Upper lobe of left lung (tissue), 6 donors: ENCODE measurements around the gene PTPDC1. TPM values are rescaled to one million over a fixed set of nuclear protein-coding genes. Genes with fewer than 3 reads are reported as not detected.

Source experiments
- ATAC-seq, 2 donors: fragments of 200-7000 bp; cut with Tn5 transposase; one replicate each; pipeline ENCODE4 v1.9.1; 2022; ENCODE audit warnings: mild to moderate bottlenecking in 2 of 2, moderate library complexity in 2 of 2; ENCODE audit not compliant: low FRiP score in 2 of 2
- DNase-seq, 2 donors: peaks; one replicate each; pipeline ENCODE4 v3.0.0-alpha.2; 2019 to 2020
- H3K27ac ChIP-seq, 4 donors: fragments of 200-600 bp; sonication (generic); one replicate each; pipeline ENCODE4 v1.5.1; 2016 to 2019
- H3K27me3 ChIP-seq, 4 donors: fragments of 200-600 bp; sonication (generic); one replicate each; pipeline ENCODE4 v1.5.1; 2017 to 2019
- H3K36me3 ChIP-seq, 4 donors: fragments of 200-600 bp; sonication (generic); one replicate each; pipeline ENCODE4 v1.5.1; 2016 to 2019
- H3K4me1 ChIP-seq, 4 donors: fragments of 200-600 bp; sonication (generic); one replicate each; pipeline ENCODE4 v1.5.1; 2018 to 2019
- H3K4me3 ChIP-seq, 4 donors: fragments of 200-600 bp; sonication (generic); one replicate each; pipeline ENCODE4 v1.5.1; 2017 to 2019; ENCODE audit warnings: mild to moderate bottlenecking in 2 of 4, moderate library complexity in 1 of 4
- H3K9me3 ChIP-seq, 4 donors: fragments of 200-600 bp; sonication (generic); one replicate each; pipeline ENCODE4 v1.5.1; 2018 to 2019
- CTCF ChIP-seq, 6 experiments: fragments of 450-650 bp in 4 of 6; fragments of 200-600 bp in 2 of 6; sonication (generic) in 2 of 6; IDR thresholded peaks; one replicate each; pipeline ENCODE4 v1.5.1; 2016 to 2019; ENCODE audit warnings: antibody characterized with exemption in 6 of 6
- EP300 ChIP-seq, 4 donors: sonication (generic); formaldehyde crosslinking; IDR thresholded peaks; one replicate each; pipeline ENCODE4 v1.5.1; 2017; ENCODE audit warnings: antibody characterized with exemption in 4 of 4, control low read depth in 2 of 4
- POLR2A ChIP-seq, 4 donors: fragments of 450-650 bp; IDR thresholded peaks; one replicate each; pipeline ENCODE4 v1.5.1; 2016 to 2017; ENCODE audit warnings: antibody characterized with exemption in 4 of 4, mild to moderate bottlenecking in 2 of 4
- POLR2AphosphoS5 ChIP-seq, 2 donors: sonication (generic); formaldehyde crosslinking; IDR thresholded peaks; one replicate each; pipeline ENCODE4 v1.5.1; 2017; ENCODE audit warnings: antibody characterized with exemption in 2 of 2
- WGBS, 2 donors: methylation state at CpG; one replicate each; pipeline ENCODE4 v1.1.5; 2017 to 2018; 5-methylcytosine and 5-hydroxymethylcytosine counted together
- total RNA-seq, 6 donors: library from RNA; depleted of rRNA in 4 of 6; stranded (reverse); fragments of >200 nt in 4 of 6; gene quantifications; one replicate each; pipeline versions ENCODE4 v1.1.0 to v1.2.1, GENCODE V29; 2016 to 2021
- donor health status: DM: no; HTN: no; CAD: no; lungs with moderate emphysema.
- donor health status: DM: no; HTN: yes; CAD: no; lungs with severe emphysema.

The PTPDC1 gene
- total RNA-seq, 6 donors from 2014 or later = 9.0 to 24.5 (median 16.6) TPM

DNA sequence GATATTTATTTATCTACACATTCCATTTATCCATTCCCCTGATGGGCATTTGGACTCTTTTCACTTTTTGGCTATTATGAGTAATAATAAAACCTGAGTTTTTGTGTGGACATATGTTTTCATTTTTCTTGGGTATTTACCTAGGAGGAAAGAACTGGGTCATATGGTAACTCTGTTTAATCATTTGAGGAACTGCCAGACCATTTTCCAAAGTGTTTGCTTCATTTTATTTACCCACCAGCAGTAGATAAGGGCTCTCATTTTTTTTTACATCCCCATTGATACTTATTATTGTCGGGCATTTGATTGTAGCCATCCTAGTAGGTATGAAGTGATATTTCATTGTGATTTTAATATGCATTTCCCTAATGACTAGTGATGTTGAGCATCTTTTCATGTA, 7.7 kb upstream of the PTPDC1 start:
- no peaks in the 10 kb centered on the region for H3K27me3 ChIP-seq
- peaks cover 0 to 7% (median 2%) of the 10 kb centered on the region in 4 donors for H3K4me1 ChIP-seq
- no peaks in the 10 kb centered on the region for H3K9me3 ChIP-seq
- WGBS, 2 donors = 65 to 75% methylated on average over 1 of the region's 1 CpG
- no peaks in the 10 kb centered on the region for H3K36me3 ChIP-seq
- TF ChIP-seq CTCF (IDR thresholded peaks at IDR 0.05) = no peak
- no peak for TF ChIP-seq POLR2A (IDR thresholded peaks at IDR 0.05)
- TF ChIP-seq EP300 (IDR thresholded peaks at IDR 0.05) = no peak
- no peak for TF ChIP-seq POLR2AphosphoS5 (IDR thresholded peaks at IDR 0.05)
- no peak for DNase-seq
- no peak overlapping the region for H3K27ac ChIP-seq
- ATAC-seq = no peak
- H3K4me3 ChIP-seq = no peak overlapping the region

DNA sequence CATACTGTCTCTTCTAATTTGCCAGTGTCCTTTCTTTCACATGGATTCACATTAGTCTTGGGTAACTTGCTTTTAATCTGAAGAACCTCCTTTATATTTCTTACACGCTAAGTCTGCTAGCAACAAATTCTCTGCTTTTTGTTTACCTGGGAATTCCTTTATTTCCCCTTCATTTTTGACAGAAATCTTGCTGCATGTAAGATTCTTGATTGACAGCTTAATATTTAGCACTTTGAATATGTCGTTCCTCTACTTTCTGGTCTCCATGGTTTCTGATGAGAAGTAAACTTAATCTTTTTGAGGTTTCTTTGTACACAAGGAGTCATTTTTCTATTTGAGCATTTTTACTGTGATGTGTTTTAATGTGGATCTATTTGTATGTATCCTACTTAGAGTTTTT, 6.2 kb upstream of the PTPDC1 start:
- Histone ChIP-seq H3K4me1 (peaks cover 2 to 15% (median 6%) of the 10 kb centered on the region in 4 donors), H3K36me3 (no peaks in the 10 kb centered on the region), H3K27ac (no peak overlapping the region), H3K9me3 (no peaks in the 10 kb centered on the region), H3K27me3 (no peaks in the 10 kb centered on the region), H3K4me3 (no peak overlapping the region)
- DNase-seq (no peak), ATAC-seq (no peak)
- TF ChIP-seq CTCF (IDR thresholded peaks at IDR 0.05) (no peak), POLR2AphosphoS5 (IDR thresholded peaks at IDR 0.05) (no peak), POLR2A (IDR thresholded peaks at IDR 0.05) (no peak)
- 72 to 94% methylated on average over 2 of the region's 2 CpGs for WGBS, 2 donors

- Histone ChIP-seq H3K36me3 (no peaks in the 10 kb centered on the region), H3K27me3 (no peaks in the 10 kb centered on the region), H3K9me3 (no peaks in the 10 kb centered on the region), H3K27ac (no peak overlapping the region), H3K4me1 (peaks cover 2 to 15% (median 6%) of the 10 kb centered on the region in 4 donors), H3K4me3 (no peak overlapping the region)
- ATAC-seq (no peak), DNase-seq (no peak)
- WGBS, 2 donors = 83 to 86% methylated on average over 2 of the region's 2 CpGs
- TF ChIP-seq POLR2A (IDR thresholded peaks at IDR 0.05) (no peak), EP300 (IDR thresholded peaks at IDR 0.05) (no peak), POLR2AphosphoS5 (IDR thresholded peaks at IDR 0.05) (no peak), CTCF (IDR thresholded peaks at IDR 0.05) (no peak)
Observed at GRCh38 chr9:94079236-94079635, 5.0 kb upstream of the PTPDC1 start.

DNA sequence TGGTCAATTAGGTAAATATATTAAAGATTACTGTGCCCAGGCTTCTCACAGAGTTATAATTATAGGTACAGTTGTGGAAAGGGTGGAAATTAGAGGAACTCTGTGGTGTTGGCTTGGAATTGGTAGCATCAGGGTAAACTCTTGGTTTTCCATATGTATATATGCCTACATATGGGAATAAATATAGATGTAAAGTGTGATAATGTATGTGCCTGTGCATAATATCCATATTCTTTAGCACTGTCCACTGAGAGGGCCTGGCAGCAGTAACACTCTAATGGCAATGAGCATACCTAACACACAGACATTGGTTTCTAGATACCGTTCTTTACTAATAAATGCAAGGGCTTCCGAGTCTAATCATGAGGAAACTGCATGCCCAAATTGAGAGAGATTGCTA, 4.0 kb upstream of the PTPDC1 start:
- Histone ChIP-seq H3K27me3 (no peaks in the 10 kb centered on the region), H3K4me1 (peaks cover 2 to 15% (median 6%) of the 10 kb centered on the region in 4 donors), H3K36me3 (no peaks in the 10 kb centered on the region), H3K27ac (no peak overlapping the region), H3K4me3 (no peak overlapping the region), H3K9me3 (no peaks in the 10 kb centered on the region)
- ATAC-seq (no peak), DNase-seq (no peak)
- no peak for TF ChIP-seq EP300 (IDR thresholded peaks at IDR 0.05)
- TF ChIP-seq POLR2A (IDR thresholded peaks at IDR 0.05) = no peak
- TF ChIP-seq CTCF (IDR thresholded peaks at IDR 0.05) = no peak
- no peak for TF ChIP-seq POLR2AphosphoS5 (IDR thresholded peaks at IDR 0.05)
- 94 to 100% methylated on average over 2 of the region's 2 CpGs for WGBS, 2 donors

DNA sequence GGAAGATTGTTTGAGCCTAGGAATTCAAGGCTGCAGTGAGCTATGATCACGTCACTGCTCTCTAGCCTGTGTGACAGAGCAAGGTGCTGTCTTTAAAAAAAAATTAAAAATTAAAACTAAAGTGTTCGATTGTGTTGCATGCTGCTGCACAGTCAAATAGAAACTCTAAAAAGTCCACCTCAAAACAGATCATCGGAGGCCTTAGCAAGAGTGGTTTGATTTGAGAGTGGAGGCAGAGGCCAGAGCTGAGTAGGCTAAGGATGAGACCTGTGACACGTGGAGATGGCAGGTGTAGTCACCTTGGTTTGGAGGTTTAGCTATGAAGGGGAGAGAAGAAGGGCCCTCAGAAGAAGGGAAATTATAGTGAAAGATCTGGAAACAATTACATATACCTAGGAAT, 2.8 kb upstream of the PTPDC1 start:
- DNase-seq (no peak), ATAC-seq (no peak)
- H3K4me1 ChIP-seq = peaks cover 3 to 17% (median 6%) of the 10 kb centered on the region in 4 donors
- TF ChIP-seq CTCF (IDR thresholded peaks at IDR 0.05) = no peak
- TF ChIP-seq POLR2A (IDR thresholded peaks at IDR 0.05) = no peak
- TF ChIP-seq POLR2AphosphoS5 (IDR thresholded peaks at IDR 0.05) = no peak
- no peak for TF ChIP-seq EP300 (IDR thresholded peaks at IDR 0.05)
- H3K9me3 ChIP-seq = no peaks in the 10 kb centered on the region
- H3K27me3 ChIP-seq = no peaks in the 10 kb centered on the region
- no peaks in the 10 kb centered on the region for H3K36me3 ChIP-seq
- 70 to 86% methylated on average over 4 of the region's 4 CpGs for WGBS, 2 donors
- no peak overlapping the region for H3K27ac ChIP-seq
- H3K4me3 ChIP-seq = no peak overlapping the region
